Gastrocnemius medialis (tissue), 4 donors: ENCODE data around the gene SLC35B2.

Experiments
- POLR2A ChIP-seq, 2 donors: fragments of 450-650 bp; IDR thresholded peaks; one replicate each; pipeline ENCODE4 v1.6.1; 2017; ENCODE audit warnings: antibody characterized with exemption in 2 of 2, mild to moderate bottlenecking in 2 of 2, moderate library complexity in 2 of 2
- TF ChIP-seq, protein P1 (sequence below), 5 experiments: fragments of 450-650 bp in 3 of 5; fragments of 200-600 bp in 2 of 5; sonication (generic) in 2 of 5; IDR thresholded peaks in 4 of 5; conservative IDR thresholded peaks in 1 of 5; 1 replicate in 4 of 5; 2 replicates in 1 of 5; pipeline ENCODE4 v1.5.1; 2016 to 2019; ENCODE audit warnings: antibody characterized with exemption in 5 of 5, mild to moderate bottlenecking in 3 of 5, moderate library complexity in 3 of 5

DNA sequence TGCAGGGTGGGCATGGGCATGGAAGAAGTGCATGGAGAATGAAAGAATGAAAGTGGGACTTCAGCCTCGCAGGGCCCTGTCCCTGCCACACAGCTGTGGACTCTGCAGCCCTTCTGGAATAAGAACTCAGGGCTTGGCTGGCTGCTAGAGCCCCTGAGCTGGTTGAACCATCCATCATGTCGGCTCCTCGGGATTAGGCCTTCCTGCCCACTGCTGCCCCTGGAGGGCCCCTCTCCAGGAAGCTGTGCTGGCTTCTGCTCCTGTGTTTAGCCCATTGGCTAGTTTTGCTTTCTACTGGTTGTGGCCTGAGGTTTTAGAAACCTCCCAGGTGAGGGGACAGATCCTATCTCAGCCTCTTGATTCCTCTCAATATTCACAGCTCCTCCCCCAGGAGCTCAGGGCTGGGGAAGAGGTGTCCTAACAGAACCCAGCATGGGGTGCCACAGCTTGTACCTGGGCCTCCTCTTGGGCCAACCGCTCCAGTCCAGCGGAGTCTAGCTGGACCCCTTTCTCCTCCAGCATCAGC lies 47.9 kb upstream of the SLC35B2 start:
- TF ChIP-seq POLR2A (IDR thresholded peaks at IDR 0.05): no peak
- TF ChIP-seq, protein P1, sequence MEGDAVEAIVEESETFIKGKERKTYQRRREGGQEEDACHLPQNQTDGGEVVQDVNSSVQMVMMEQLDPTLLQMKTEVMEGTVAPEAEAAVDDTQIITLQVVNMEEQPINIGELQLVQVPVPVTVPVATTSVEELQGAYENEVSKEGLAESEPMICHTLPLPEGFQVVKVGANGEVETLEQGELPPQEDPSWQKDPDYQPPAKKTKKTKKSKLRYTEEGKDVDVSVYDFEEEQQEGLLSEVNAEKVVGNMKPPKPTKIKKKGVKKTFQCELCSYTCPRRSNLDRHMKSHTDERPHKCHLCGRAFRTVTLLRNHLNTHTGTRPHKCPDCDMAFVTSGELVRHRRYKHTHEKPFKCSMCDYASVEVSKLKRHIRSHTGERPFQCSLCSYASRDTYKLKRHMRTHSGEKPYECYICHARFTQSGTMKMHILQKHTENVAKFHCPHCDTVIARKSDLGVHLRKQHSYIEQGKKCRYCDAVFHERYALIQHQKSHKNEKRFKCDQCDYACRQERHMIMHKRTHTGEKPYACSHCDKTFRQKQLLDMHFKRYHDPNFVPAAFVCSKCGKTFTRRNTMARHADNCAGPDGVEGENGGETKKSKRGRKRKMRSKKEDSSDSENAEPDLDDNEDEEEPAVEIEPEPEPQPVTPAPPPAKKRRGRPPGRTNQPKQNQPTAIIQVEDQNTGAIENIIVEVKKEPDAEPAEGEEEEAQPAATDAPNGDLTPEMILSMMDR (IDR thresholded peaks at IDR 0.05 in 4 of 5, conservative IDR thresholded peaks at IDR 0.05 in 1 of 5): no peak
